Neural cell (in vitro differentiated cells): ENCODE results near the gene PARP11. TPM values are rescaled to one million over a fixed set of nuclear protein-coding genes. Genes with fewer than 3 reads are reported as not detected.

Experiments
- H2AFZ ChIP-seq: fragments of 200-600, 300-800 bp; sonication (generic), shearing (Covaris generic); 2 replicates; pipeline ENCODE4 v1.6.0; 2014; ENCODE audit warnings: low read depth, mild to moderate bottlenecking, antibody characterized with exemption, low read length, moderate library complexity
- H3F3A ChIP-seq: fragments of 200-600 bp; shearing (Covaris generic); 2 replicates; pipeline ENCODE4 v1.6.1; 2016; ENCODE audit warnings: mild to moderate bottlenecking, moderate library complexity, mixed read lengths, antibody characterized with exemption, low read length; ENCODE audit not compliant: insufficient read depth, poor library complexity, severe bottlenecking
- H3K27ac ChIP-seq: fragments of 200-600, 300-800 bp; sonication (generic), shearing (Covaris generic); 2 replicates; pipeline ENCODE4 v1.5.1; 2014; ENCODE audit warnings: mild to moderate bottlenecking, low read length, moderate library complexity
- H3K27me3 ChIP-seq: fragments of 300-800, 200-600 bp; sonication (generic), shearing (Covaris generic); 2 replicates; pipeline ENCODE4 v1.6.0; 2014; ENCODE audit warnings: mild to moderate bottlenecking, low read depth, low read length, moderate library complexity; ENCODE audit not compliant: insufficient read depth
- H3K36me3 ChIP-seq: fragments of 300-800, 200-600 bp; sonication (generic), shearing (Covaris generic); 2 replicates; pipeline ENCODE4 v1.5.1; 2014; ENCODE audit warnings: mild to moderate bottlenecking, antibody characterized with exemption, low read length, moderate library complexity; ENCODE audit not compliant: insufficient read depth
- H3K4me2 ChIP-seq: fragments of 300-800, 200-600 bp; sonication (generic), shearing (Covaris generic); 2 replicates; pipeline ENCODE4 v1.6.0; 2014; ENCODE audit warnings: mild to moderate bottlenecking, low read length
- H3K4me3 ChIP-seq: fragments of 300-800, 200-600 bp; sonication (generic), shearing (Covaris generic); 2 replicates; pipeline ENCODE4 v1.5.1; 2014; ENCODE audit warnings: mild to moderate bottlenecking, low read length, moderate library complexity
- H3K79me2 ChIP-seq: fragments of 200-600 bp; shearing (Covaris generic); replicated peaks from 2 replicates; pipeline ENCODE4 v1.6.0; 2014; ENCODE audit warnings: mild to moderate bottlenecking, low read length, moderate library complexity; ENCODE audit not compliant: insufficient read depth
- H3K9ac ChIP-seq: fragments of 300-800, 200-600 bp; sonication (generic), shearing (Covaris generic); 2 replicates; pipeline ENCODE4 v1.6.1; 2016; ENCODE audit warnings: mild to moderate bottlenecking, low read length, mixed read lengths
- H3K9me2 ChIP-seq: fragments of 200-600 bp; shearing (Covaris generic); 2 replicates; pipeline ENCODE4 v1.6.1; 2016; ENCODE audit warnings: mild to moderate bottlenecking, low read length, mixed read lengths; ENCODE audit not compliant: insufficient read depth
- H3K9me3 ChIP-seq: fragments of 200-600, 300-800 bp; sonication (generic), shearing (Covaris generic); 2 replicates; pipeline ENCODE4 v1.6.1; 2016; ENCODE audit warnings: mild to moderate bottlenecking, mixed run types, low read length, moderate library complexity, mixed read lengths
- H4K20me1 ChIP-seq: fragments of 200-600 bp; shearing (Covaris generic); 2 replicates; pipeline ENCODE4 v1.6.1; 2016; ENCODE audit warnings: mild to moderate bottlenecking, mixed run types; ENCODE audit not compliant: insufficient read depth
- CTCF ChIP-seq: fragments of 450-650 bp; IDR thresholded peaks from 2 replicates; pipeline ENCODE4 v1.5.1; 2014; ENCODE audit warnings: antibody characterized with exemption, mild to moderate bottlenecking, moderate library complexity; ENCODE audit not compliant: poor library complexity, severe bottlenecking
- EP300 ChIP-seq: fragments of 450-650 bp; conservative IDR thresholded peaks from 2 replicates; pipeline ENCODE4 v1.6.1; 2014; ENCODE audit warnings: antibody characterized with exemption, mild to moderate bottlenecking, moderate library complexity; ENCODE audit not compliant: poor library complexity, severe bottlenecking
- EZH2 ChIP-seq: fragments of 200-600, 300-800 bp; shearing (Covaris generic), sonication (generic); IDR thresholded peaks from 2 replicates; pipeline ENCODE4 v1.6.1; 2014; ENCODE audit warnings: antibody characterized with exemption, low read length, borderline replicate concordance, mild to moderate bottlenecking; ENCODE audit not compliant: insufficient read depth, poor library complexity, severe bottlenecking
- MXI1 ChIP-seq: fragments of 450-650 bp; conservative IDR thresholded peaks from 2 replicates; pipeline ENCODE4 v1.6.1; 2014; ENCODE audit warnings: antibody characterized with exemption, mild to moderate bottlenecking; ENCODE audit not compliant: poor library complexity, severe bottlenecking
- POLR2AphosphoS5 ChIP-seq: IDR thresholded peaks from 2 replicates; pipeline ENCODE4 v1.6.1; 2012
- RAD21 ChIP-seq: fragments of 450-650 bp; conservative IDR thresholded peaks from 2 replicates; pipeline ENCODE4 v1.6.1; 2014; ENCODE audit warnings: antibody characterized with exemption, mild to moderate bottlenecking, moderate library complexity
- SMC3 ChIP-seq: fragments of 450-650 bp; conservative IDR thresholded peaks from 2 replicates; pipeline ENCODE4 v1.6.1; 2014; ENCODE audit warnings: antibody characterized with exemption, mild to moderate bottlenecking, moderate library complexity; ENCODE audit not compliant: poor library complexity
- TAF1 ChIP-seq: IDR thresholded peaks from 2 replicates; pipeline ENCODE4 v1.6.1; 2012; ENCODE audit warnings: low read depth
- polyA plus RNA-seq: library from polyadenylated mRNA; depleted of rRNA; stranded (reverse); fragments of >200 nt; gene quantifications from 2 replicates; pipeline ENCODE4 v1.2.3, GENCODE V29; 2014
- TF ChIP-seq, protein P1 (sequence below): IDR thresholded peaks from 2 replicates; pipeline ENCODE4 v1.6.1; 2012; ENCODE audit warnings: borderline replicate concordance

Gene PARP11
- polyA plus RNA-seq, 1 donor from 2014 or later: 20.3 TPM

GRCh38 chr12:3838076-3838475 is 35.1 kb downstream of the PARP11 start:
- no peak overlapping the region for H3K4me3 ChIP-seq
- H2AFZ ChIP-seq: no peak overlapping the region
- peaks cover 9% of the 10 kb centered on the region for H3K79me2 ChIP-seq
- no peak overlapping the region for H3K4me2 ChIP-seq
- no peaks in the 10 kb centered on the region for H3K27me3 ChIP-seq
- no peaks in the 10 kb centered on the region for H3K36me3 ChIP-seq
- H3K27ac ChIP-seq: no peak overlapping the region
- H3F3A ChIP-seq: no peaks in the 10 kb centered on the region
- no peak overlapping the region for H3K9ac ChIP-seq
- no peaks in the 10 kb centered on the region for H4K20me1 ChIP-seq
- TF ChIP-seq POLR2AphosphoS5 (no peak), SMC3 (no peak), CTCF (no peak)
- no peaks in the 10 kb centered on the region for H3K9me2 ChIP-seq
- no peaks in the 10 kb centered on the region for H3K9me3 ChIP-seq

- Histone ChIP-seq H3F3A (no peaks in the 10 kb centered on the region), H2AFZ (no peak overlapping the region), H3K9me2 (no peaks in the 10 kb centered on the region), H3K9me3 (no peaks in the 10 kb centered on the region), H3K27me3 (no peaks in the 10 kb centered on the region), H3K9ac (no peak overlapping the region), H3K36me3 (no peaks in the 10 kb centered on the region), H4K20me1 (no peaks in the 10 kb centered on the region), H3K27ac (no peak overlapping the region), H3K4me3 (no peak overlapping the region), H3K79me2 (peaks cover 9% of the 10 kb centered on the region), H3K4me2 (no peak overlapping the region)
- TF ChIP-seq, protein P1, sequence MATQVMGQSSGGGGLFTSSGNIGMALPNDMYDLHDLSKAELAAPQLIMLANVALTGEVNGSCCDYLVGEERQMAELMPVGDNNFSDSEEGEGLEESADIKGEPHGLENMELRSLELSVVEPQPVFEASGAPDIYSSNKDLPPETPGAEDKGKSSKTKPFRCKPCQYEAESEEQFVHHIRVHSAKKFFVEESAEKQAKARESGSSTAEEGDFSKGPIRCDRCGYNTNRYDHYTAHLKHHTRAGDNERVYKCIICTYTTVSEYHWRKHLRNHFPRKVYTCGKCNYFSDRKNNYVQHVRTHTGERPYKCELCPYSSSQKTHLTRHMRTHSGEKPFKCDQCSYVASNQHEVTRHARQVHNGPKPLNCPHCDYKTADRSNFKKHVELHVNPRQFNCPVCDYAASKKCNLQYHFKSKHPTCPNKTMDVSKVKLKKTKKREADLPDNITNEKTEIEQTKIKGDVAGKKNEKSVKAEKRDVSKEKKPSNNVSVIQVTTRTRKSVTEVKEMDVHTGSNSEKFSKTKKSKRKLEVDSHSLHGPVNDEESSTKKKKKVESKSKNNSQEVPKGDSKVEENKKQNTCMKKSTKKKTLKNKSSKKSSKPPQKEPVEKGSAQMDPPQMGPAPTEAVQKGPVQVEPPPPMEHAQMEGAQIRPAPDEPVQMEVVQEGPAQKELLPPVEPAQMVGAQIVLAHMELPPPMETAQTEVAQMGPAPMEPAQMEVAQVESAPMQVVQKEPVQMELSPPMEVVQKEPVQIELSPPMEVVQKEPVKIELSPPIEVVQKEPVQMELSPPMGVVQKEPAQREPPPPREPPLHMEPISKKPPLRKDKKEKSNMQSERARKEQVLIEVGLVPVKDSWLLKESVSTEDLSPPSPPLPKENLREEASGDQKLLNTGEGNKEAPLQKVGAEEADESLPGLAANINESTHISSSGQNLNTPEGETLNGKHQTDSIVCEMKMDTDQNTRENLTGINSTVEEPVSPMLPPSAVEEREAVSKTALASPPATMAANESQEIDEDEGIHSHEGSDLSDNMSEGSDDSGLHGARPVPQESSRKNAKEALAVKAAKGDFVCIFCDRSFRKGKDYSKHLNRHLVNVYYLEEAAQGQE: no peak
- TF ChIP-seq CTCF (no peak), MXI1 (no peak), SMC3 (no peak), TAF1 (no peak), EP300 (no peak), RAD21 (no peak), POLR2AphosphoS5 (no peak), EZH2 (no peak)
Measured at GRCh38 chr12:3837049-3837448, 36.1 kb downstream of the PARP11 start.
